NCI-H1417 treated with DMSO at 0.1 percent for 48 hours (cell line): ENCODE measurements around the gene CHRND.

Experiments
- DNase-seq: peaks from one replicate; lab custom pipeline; 2025; lab: John Stamatoyannopoulos, UW

CHRND gene

GRCh38 chr2:232576995-232577394 lies 51.0 kb downstream of the CHRND start:
- DNase-seq, result no peak

GRCh38 chr2:232577841-232578240 lies 51.9 kb downstream of the CHRND start:
- DNase-seq, result no peak

GRCh38 chr2:232578626-232579025 lies 52.7 kb downstream of the CHRND start:
- DNase-seq, result no peak

GRCh38 chr2:232580648-232580981 lies 54.7 kb downstream of the CHRND start:
- no peak for DNase-seq

- DNase-seq, result no peak
These were observed 55.8 kb downstream of the CHRND start for GRCh38 chr2:232581725-232582124.

- no peak for DNase-seq
These were observed 58.3 kb downstream of the CHRND start for GRCh38 chr2:232584238-232584637.
